ENCODE measurements around the gene TMEM237. TPM values are rescaled to one million over a fixed set of nuclear protein-coding genes. Genes with fewer than 3 reads are reported as not detected.

TMEM237 gene
- total RNA-seq, 1 experiment from 2014 or later: 132 TPM

Other genes with a start within 250 kb of the TMEM237 start
- 46.0 and 47.0 TPM in 2 replicates for gene TRAK2, start 192.0 kb downstream of the TMEM237 start, total RNA-seq (2014; rRNA removed; shearing (Covaris generic))
- gene STRADB, start 191.8 kb downstream of the TMEM237 start, total RNA-seq (2014; rRNA removed; shearing (Covaris generic)): 61.0 and 83.4 TPM in 2 replicates
- gene MPP4, start 55.1 kb upstream of the TMEM237 start, total RNA-seq (2014; rRNA removed; shearing (Covaris generic)): 24.3 and 27.2 TPM in 2 replicates
- gene ALS2, start 137.4 kb upstream of the TMEM237 start, total RNA-seq (2014; rRNA removed; shearing (Covaris generic)): 25.9 and 26.4 TPM in 2 replicates
- gene CDK15, start 163.0 kb upstream of the TMEM237 start, total RNA-seq (2014; rRNA removed; shearing (Covaris generic)): 59.0 and 67.0 TPM in 2 replicates

Measured in RPMI7951 (cell line).